Lower lobe of right lung (tissue), 2 donors: ENCODE data around the gene OR9A4. TPM values are rescaled to one million over a fixed set of nuclear protein-coding genes. Genes with fewer than 3 reads are reported as not detected.
A peak's percentile ranks its signal among the peaks of the same experiment; 100 is the strongest.

ENCODE experiments used
- ATAC-seq, 2 donors: fragments of 200-7000 bp; cut with Tn5 transposase; one replicate each; pipeline ENCODE4 v1.9.1; 2020 to 2022; ENCODE audit warnings: mild to moderate bottlenecking in 2 of 2, moderate library complexity in 2 of 2
- DNase-seq: peaks from one replicate; pipeline ENCODE4 v3.0.0-alpha.2; 2020
- H3K27ac ChIP-seq: fragments of 200-600 bp; one replicate; pipeline ENCODE4 v1.8.0; 2022
- H3K27me3 ChIP-seq: fragments of 200-600 bp; one replicate; pipeline ENCODE4 v1.8.0; 2022; ENCODE audit warnings: low read depth
- H3K36me3 ChIP-seq: fragments of 200-600 bp; one replicate; pipeline ENCODE4 v1.8.0; 2022; ENCODE audit warnings: mild to moderate bottlenecking
- H3K4me1 ChIP-seq: fragments of 200-600 bp; one replicate; pipeline ENCODE4 v1.8.0; 2022
- H3K4me3 ChIP-seq: fragments of 200-600 bp; one replicate; pipeline ENCODE4 v1.8.0; 2022; ENCODE audit warnings: mild to moderate bottlenecking
- H3K9me3 ChIP-seq: fragments of 200-600 bp; one replicate; pipeline ENCODE4 v1.8.0; 2022
- intact Hi-C: fragments of 100-400 bp; cut with DNase I; formaldehyde crosslinking; loops from one replicate; pipeline ENCODE4 v1.11.0; 2022
- total RNA-seq: library from RNA; stranded (reverse); fragmentation: NEBNext Ultra II Directional; extraction: Animal tissue kit (Norgen Biotek cat#: 25700); gene quantifications from one replicate; pipeline ENCODE4 v1.2.1, GENCODE V29; 2021
- TF ChIP-seq, protein P1 (sequence below): fragments of 200-600 bp; IDR thresholded peaks from one replicate; pipeline ENCODE4 v1.8.0; 2022; ENCODE audit warnings: antibody characterized with exemption, mild to moderate bottlenecking
- donor health status: DM: no; HTN: yes; CAD: no; lungs with severe emphysema.

Gene OR9A4
- total RNA-seq, 1 donor from 2014 or later: not detected

DNA sequence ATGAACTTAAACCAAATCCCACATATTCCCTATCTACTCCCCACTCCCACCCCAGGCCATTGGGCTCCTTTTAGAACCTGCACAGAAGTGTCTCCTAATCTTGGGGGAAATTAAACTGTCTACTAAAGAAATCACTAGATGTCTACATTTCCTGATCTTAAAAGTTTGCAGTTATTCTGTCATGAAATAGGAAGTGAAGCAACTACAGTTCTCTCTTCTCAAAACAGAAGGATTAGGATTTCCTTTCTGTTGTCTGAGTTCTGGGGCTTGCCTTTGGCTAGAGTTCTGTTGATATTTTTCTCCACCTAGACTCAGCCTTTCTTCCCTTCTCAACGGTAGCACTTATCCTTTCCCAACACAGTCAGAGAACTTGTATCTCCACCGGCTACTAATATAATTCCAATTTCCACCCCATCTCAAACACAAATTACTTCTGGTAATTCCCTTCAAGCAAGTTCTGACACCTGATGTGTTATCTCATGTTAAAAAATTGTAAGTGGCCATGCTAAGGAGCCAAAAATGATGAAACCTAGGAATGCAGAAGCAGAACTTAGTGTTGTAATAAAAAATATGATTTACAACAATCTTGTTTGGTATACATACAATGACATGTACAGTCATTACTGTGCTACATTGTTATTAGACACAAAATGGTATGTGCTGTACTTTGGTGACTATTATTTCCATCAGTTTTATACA, 12.1 kb downstream of the OR9A4 start:
- H3K27me3 ChIP-seq: no peaks in the 10 kb centered on the region
- H3K4me1 ChIP-seq: no peaks in the 10 kb centered on the region
- H3K36me3 ChIP-seq: no peaks in the 10 kb centered on the region
- no peak for DNase-seq
- peak in 1 of 2 donors; percentile 29 for ATAC-seq
- H3K4me3 ChIP-seq: no peak overlapping the region
- H3K27ac ChIP-seq: no peak overlapping the region
- no peaks in the 10 kb centered on the region for H3K9me3 ChIP-seq
- intact Hi-C loops: no loop called here
- TF ChIP-seq, protein P1, sequence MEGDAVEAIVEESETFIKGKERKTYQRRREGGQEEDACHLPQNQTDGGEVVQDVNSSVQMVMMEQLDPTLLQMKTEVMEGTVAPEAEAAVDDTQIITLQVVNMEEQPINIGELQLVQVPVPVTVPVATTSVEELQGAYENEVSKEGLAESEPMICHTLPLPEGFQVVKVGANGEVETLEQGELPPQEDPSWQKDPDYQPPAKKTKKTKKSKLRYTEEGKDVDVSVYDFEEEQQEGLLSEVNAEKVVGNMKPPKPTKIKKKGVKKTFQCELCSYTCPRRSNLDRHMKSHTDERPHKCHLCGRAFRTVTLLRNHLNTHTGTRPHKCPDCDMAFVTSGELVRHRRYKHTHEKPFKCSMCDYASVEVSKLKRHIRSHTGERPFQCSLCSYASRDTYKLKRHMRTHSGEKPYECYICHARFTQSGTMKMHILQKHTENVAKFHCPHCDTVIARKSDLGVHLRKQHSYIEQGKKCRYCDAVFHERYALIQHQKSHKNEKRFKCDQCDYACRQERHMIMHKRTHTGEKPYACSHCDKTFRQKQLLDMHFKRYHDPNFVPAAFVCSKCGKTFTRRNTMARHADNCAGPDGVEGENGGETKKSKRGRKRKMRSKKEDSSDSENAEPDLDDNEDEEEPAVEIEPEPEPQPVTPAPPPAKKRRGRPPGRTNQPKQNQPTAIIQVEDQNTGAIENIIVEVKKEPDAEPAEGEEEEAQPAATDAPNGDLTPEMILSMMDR: no peak

DNA sequence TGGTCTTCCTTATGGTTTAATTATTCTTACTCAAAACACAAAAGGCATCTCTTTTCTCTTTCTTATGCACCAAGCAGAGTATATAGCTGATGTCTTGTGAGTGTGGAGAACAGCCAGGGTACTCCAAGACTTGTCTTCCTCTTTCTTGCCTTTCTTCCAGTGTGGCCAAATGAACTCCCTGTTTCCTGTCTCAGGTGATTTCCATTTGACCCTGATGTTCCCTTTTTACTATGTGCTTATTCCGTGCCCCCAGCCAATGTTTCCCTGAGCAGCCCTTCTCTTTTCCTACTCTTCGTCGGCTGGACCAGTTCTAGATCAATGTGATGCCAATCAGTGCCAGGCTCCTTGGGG, 12.6 kb downstream of the OR9A4 start:
- intact Hi-C loops: no loop called here
- no peaks in the 10 kb centered on the region for H3K4me1 ChIP-seq
- H3K36me3 ChIP-seq: no peaks in the 10 kb centered on the region
- no peaks in the 10 kb centered on the region for H3K9me3 ChIP-seq
- no peak for DNase-seq
- no peak overlapping the region for H3K27ac ChIP-seq
- TF ChIP-seq, protein P1: no peak
- no peaks in the 10 kb centered on the region for H3K27me3 ChIP-seq
- H3K4me3 ChIP-seq: no peak overlapping the region
- ATAC-seq: no peak

DNA sequence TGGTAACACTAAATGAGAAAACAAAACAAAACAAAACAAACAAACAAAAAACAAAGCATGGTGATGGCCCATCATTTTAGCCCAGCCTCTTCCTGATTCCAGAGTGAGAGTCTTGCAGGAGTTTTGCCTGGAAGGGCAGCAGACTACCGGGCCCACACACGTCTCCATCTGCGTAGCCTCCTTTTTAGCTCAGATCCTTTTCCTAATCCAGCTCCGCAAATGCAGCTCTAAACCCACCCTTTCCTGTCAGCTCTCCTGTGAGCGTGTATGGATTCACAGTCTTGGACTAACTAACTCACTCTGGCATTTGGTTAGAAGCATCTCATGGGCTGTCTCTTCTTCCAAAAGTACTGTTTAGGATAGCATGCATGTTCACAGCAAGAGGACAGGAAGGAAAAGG, 14.0 kb downstream of the OR9A4 start:
- ATAC-seq: no peak
- Histone ChIP-seq H3K27ac (no peak overlapping the region), H3K4me1 (no peaks in the 10 kb centered on the region), H3K9me3 (no peaks in the 10 kb centered on the region), H3K4me3 (no peak overlapping the region), H3K36me3 (no peaks in the 10 kb centered on the region), H3K27me3 (no peaks in the 10 kb centered on the region)
- no peak for DNase-seq
- TF ChIP-seq, protein P1: no peak
- intact Hi-C loops: no loop called here

DNA sequence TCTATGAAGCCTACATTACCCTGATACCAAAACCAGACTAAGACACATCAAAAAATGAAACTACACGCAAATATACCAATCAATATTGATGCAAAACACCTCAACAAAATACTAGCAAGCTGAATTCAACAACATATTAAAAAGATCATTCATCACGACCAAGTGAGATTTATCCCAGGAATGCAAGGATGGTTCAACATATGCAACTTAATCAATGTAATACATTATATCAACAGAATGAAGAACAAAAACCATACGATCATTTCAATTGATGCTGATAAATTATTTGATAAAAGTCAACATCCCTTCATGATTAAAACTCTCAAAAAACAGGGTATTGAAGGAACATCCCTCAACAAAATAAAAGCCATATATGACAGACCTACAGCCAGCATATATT, 24.9 kb downstream of the OR9A4 start:
- H3K36me3 ChIP-seq: no peaks in the 10 kb centered on the region
- TF ChIP-seq, protein P1: no peak
- ATAC-seq (no peak), DNase-seq (no peak)
- no peaks in the 10 kb centered on the region for H3K27me3 ChIP-seq
- no peak overlapping the region for H3K4me3 ChIP-seq
- intact Hi-C loops: no loop called here
- no peaks in the 10 kb centered on the region for H3K4me1 ChIP-seq
- peaks cover 9% of the 10 kb centered on the region for H3K9me3 ChIP-seq
- no peak overlapping the region for H3K27ac ChIP-seq

DNA sequence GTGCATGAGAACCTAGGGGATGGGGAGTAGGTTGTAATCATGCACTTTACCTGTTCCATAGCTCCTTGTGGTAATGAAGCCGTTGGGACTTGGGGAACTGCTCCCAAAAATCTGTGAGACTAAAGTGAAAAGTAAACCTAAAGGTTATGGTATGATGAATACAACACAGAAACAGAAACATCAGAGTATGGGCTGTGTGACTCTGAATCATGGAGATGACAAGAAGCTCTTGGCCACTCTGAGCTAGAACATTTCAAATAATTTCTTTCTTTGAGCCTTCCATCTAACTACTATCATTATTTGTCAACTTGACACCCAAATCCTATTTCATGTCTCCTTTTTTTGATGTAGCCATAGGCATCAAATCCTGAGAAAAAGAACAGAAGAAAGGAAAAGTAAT, 27.6 kb downstream of the OR9A4 start:
- intact Hi-C loops: no loop called here
- TF ChIP-seq, protein P1: no peak

More for the DNA sequence above, 27.6 kb downstream of the OR9A4 start:
- H3K27me3 ChIP-seq: no peaks in the 10 kb centered on the region
- ATAC-seq: no peak
- H3K9me3 ChIP-seq: peaks cover 9% of the 10 kb centered on the region
- no peak overlapping the region for H3K27ac ChIP-seq
- no peaks in the 10 kb centered on the region for H3K4me1 ChIP-seq
- H3K4me3 ChIP-seq: no peak overlapping the region
- DNase-seq: no peak
- H3K36me3 ChIP-seq: no peaks in the 10 kb centered on the region
